NCI-H1930 (cell line): ENCODE measurements around the gene ARHGAP10.

Source experiments
- DNase-seq, 2 experiments: peaks; one replicate each; lab custom pipeline; 2025; lab: John Stamatoyannopoulos, UW

The ARHGAP10 gene

GRCh38 chr4:148092316-148093014, 360.6 kb downstream of the ARHGAP10 start:
- DNase-seq: no peak

GRCh38 chr4:148093065-148093464, 361.2 kb downstream of the ARHGAP10 start:
- DNase-seq: no peak

GRCh38 chr4:148094149-148094548, 362.3 kb downstream of the ARHGAP10 start:
- DNase-seq: no peak

- DNase-seq: no peak
These were observed 363.5 kb downstream of the ARHGAP10 start for GRCh38 chr4:148095346-148095923.

- no peak for DNase-seq
These were observed 365.9 kb downstream of the ARHGAP10 start for GRCh38 chr4:148097801-148098200.

GRCh38 chr4:148101235-148101634, 369.3 kb downstream of the ARHGAP10 start:
- DNase-seq: no peak

GRCh38 chr4:148101790-148102189, 369.9 kb downstream of the ARHGAP10 start:
- DNase-seq: no peak

GRCh38 chr4:148103597-148104355, 371.9 kb downstream of the ARHGAP10 start:
- no peak for DNase-seq

GRCh38 chr4:148108766-148109165, 376.9 kb downstream of the ARHGAP10 start:
- DNase-seq: no peak

GRCh38 chr4:148109216-148109615, 377.3 kb downstream of the ARHGAP10 start:
- DNase-seq: no peak

- DNase-seq: no peak
These were observed 378.3 kb downstream of the ARHGAP10 start for GRCh38 chr4:148110169-148110568.

- DNase-seq: no peak
These were observed 380.5 kb downstream of the ARHGAP10 start for GRCh38 chr4:148112231-148112982.

GRCh38 chr4:148114436-148114835, 382.5 kb downstream of the ARHGAP10 start:
- no peak for DNase-seq

GRCh38 chr4:148116264-148116663, 384.4 kb downstream of the ARHGAP10 start:
- no peak for DNase-seq

GRCh38 chr4:148116969-148117368, 385.1 kb downstream of the ARHGAP10 start:
- DNase-seq: no peak

- no peak for DNase-seq
These were observed 386.3 kb downstream of the ARHGAP10 start for GRCh38 chr4:148118179-148118578.

GRCh38 chr4:148118633-148119032, 386.7 kb downstream of the ARHGAP10 start:
- DNase-seq: no peak

- no peak for DNase-seq
These were observed 388.3 kb downstream of the ARHGAP10 start for GRCh38 chr4:148120216-148120615.
